GM19099 (cell line): ENCODE results near the gene TUBGCP2.

Experiments
- POLR2A ChIP-seq: IDR thresholded peaks from 3 replicates; pipeline ENCODE4 v1.6.1; 2011; ENCODE audit warnings: low read depth; ENCODE audit not compliant: insufficient read length; ENCODE audit errors: extremely low read depth

The TUBGCP2 gene

GRCh38 chr10:133281628-133282372, 26.9 kb downstream of the TUBGCP2 start:
- no peak for TF ChIP-seq POLR2A

- no peak for TF ChIP-seq POLR2A
Observed at GRCh38 chr10:133281084-133281483, 27.6 kb downstream of the TUBGCP2 start.

- TF ChIP-seq POLR2A = no peak
Observed at GRCh38 chr10:133280391-133281059, 28.1 kb downstream of the TUBGCP2 start.

GRCh38 chr10:133279326-133280226, 29.1 kb downstream of the TUBGCP2 start:
- no peak for TF ChIP-seq POLR2A

- peak; percentile 11 for TF ChIP-seq POLR2A
Observed at GRCh38 chr10:133278577-133279265, 30.0 kb downstream of the TUBGCP2 start.

- no peak for TF ChIP-seq POLR2A
Observed at GRCh38 chr10:133277993-133278576, 30.6 kb downstream of the TUBGCP2 start.

- no peak for TF ChIP-seq POLR2A
Observed at GRCh38 chr10:133277277-133277992, 31.2 kb downstream of the TUBGCP2 start.

GRCh38 chr10:133276435-133277201, 32.1 kb downstream of the TUBGCP2 start, which contains the start of gene ADAM8:
Gene ADAM8, minus strand, starts transcription at chr10:133276868. Its CDS starts 51 bp downstream, at chr10:133276817.
- TF ChIP-seq POLR2A = peak; percentile 85

- no peak for TF ChIP-seq POLR2A
Observed at GRCh38 chr10:133276100-133276434, 32.6 kb downstream of the TUBGCP2 start.

GRCh38 chr10:133275684-133276092, 33.0 kb downstream of the TUBGCP2 start:
- TF ChIP-seq POLR2A = no peak

- peak; percentile 64 for TF ChIP-seq POLR2A
Observed at GRCh38 chr10:133274751-133275683, 33.7 kb downstream of the TUBGCP2 start.

- no peak for TF ChIP-seq POLR2A
Observed at GRCh38 chr10:133273534-133274143, 35.0 kb downstream of the TUBGCP2 start.
